C4-2B (cell line): ENCODE data around the gene SLC10A7.

Source experiments
- ZFX ChIP-seq: fragments of 450-650 bp; IDR thresholded peaks from 2 replicates; pipeline ENCODE4 v1.6.1; 2017
- TF ChIP-seq, protein P1 (sequence below): fragments of 450-650 bp; conservative IDR thresholded peaks from 2 replicates; pipeline ENCODE4 v1.5.1; 2017; ENCODE audit warnings: mild to moderate bottlenecking

- TF ChIP-seq, protein P1, sequence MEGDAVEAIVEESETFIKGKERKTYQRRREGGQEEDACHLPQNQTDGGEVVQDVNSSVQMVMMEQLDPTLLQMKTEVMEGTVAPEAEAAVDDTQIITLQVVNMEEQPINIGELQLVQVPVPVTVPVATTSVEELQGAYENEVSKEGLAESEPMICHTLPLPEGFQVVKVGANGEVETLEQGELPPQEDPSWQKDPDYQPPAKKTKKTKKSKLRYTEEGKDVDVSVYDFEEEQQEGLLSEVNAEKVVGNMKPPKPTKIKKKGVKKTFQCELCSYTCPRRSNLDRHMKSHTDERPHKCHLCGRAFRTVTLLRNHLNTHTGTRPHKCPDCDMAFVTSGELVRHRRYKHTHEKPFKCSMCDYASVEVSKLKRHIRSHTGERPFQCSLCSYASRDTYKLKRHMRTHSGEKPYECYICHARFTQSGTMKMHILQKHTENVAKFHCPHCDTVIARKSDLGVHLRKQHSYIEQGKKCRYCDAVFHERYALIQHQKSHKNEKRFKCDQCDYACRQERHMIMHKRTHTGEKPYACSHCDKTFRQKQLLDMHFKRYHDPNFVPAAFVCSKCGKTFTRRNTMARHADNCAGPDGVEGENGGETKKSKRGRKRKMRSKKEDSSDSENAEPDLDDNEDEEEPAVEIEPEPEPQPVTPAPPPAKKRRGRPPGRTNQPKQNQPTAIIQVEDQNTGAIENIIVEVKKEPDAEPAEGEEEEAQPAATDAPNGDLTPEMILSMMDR = no peak
- no peak for TF ChIP-seq ZFX
Measured at GRCh38 chr4:146508229-146508939, 13.4 kb downstream of the SLC10A7 start.
